ENCODE results near the gene SNTB2.
"Not testable (repeated sequence)": the region's sequence is repeated elsewhere in the genome, so short reads cannot be mapped to it uniquely, and the experiment has no call there.

The SNTB2 gene

GRCh38 chr16:69283851-69284250, 96.9 kb downstream of the SNTB2 start:
- Mint-ChIP-seq H3K4me1 (no peaks in the 10 kb centered on the region), H3K27ac (no peak overlapping the region), H3K9me3 (no peaks in the 10 kb centered on the region), H3K27me3 (no peaks in the 10 kb centered on the region), H3K4me3 (no peak overlapping the region)
- ATAC-seq, result no peak
- no peak for DNase-seq

- no peak for DNase-seq
- H3K27ac Mint-ChIP-seq, result no peak overlapping the region
- ATAC-seq, result no peak
- no peaks in the 10 kb centered on the region for H3K9me3 Mint-ChIP-seq
- H3K4me1 Mint-ChIP-seq, result no peaks in the 10 kb centered on the region
- no peaks in the 10 kb centered on the region for H3K27me3 Mint-ChIP-seq
- no peak overlapping the region for H3K4me3 Mint-ChIP-seq
These were observed 98.3 kb downstream of the SNTB2 start for GRCh38 chr16:69285240-69285639.

GRCh38 chr16:69286941-69287713, 100.2 kb downstream of the SNTB2 start:
- no peak for ATAC-seq

GRCh38 chr16:69291657-69292056, 104.7 kb downstream of the SNTB2 start:
- DNase-seq, H3K4me1 Mint-ChIP-seq, H3K4me3 Mint-ChIP-seq, H3K9me3 Mint-ChIP-seq, H3K27ac Mint-ChIP-seq, H3K27me3 Mint-ChIP-seq, ATAC-seq: not testable (repeated sequence)

More at GRCh38 chr16:69286941-69287713, 100.2 kb downstream of the SNTB2 start:
- peak in 1 of 2 donors; percentile 28 for DNase-seq
- H3K9me3 Mint-ChIP-seq, result no peaks in the 10 kb centered on the region
- no peak overlapping the region for H3K4me3 Mint-ChIP-seq
- no peaks in the 10 kb centered on the region for H3K4me1 Mint-ChIP-seq
- no peaks in the 10 kb centered on the region for H3K27me3 Mint-ChIP-seq
- H3K27ac Mint-ChIP-seq, result no peak overlapping the region

GRCh38 chr16:69293401-69293800, 106.4 kb downstream of the SNTB2 start:
- ATAC-seq, result peak; percentile 60
- H3K4me3 Mint-ChIP-seq, result no peak overlapping the region
- no peaks in the 10 kb centered on the region for H3K9me3 Mint-ChIP-seq
- no peaks in the 10 kb centered on the region for H3K4me1 Mint-ChIP-seq
- no peak overlapping the region for H3K27ac Mint-ChIP-seq
- H3K27me3 Mint-ChIP-seq, result no peaks in the 10 kb centered on the region
- no peak for DNase-seq

GRCh38 chr16:69294051-69294450, 107.1 kb downstream of the SNTB2 start:
- Mint-ChIP-seq H3K4me3 (no peak overlapping the region), H3K27ac (no peak overlapping the region), H3K9me3 (no peaks in the 10 kb centered on the region), H3K4me1 (no peaks in the 10 kb centered on the region), H3K27me3 (no peaks in the 10 kb centered on the region)
- ATAC-seq (no peak), DNase-seq (no peak)

GRCh38 chr16:69296771-69297170, 109.8 kb downstream of the SNTB2 start:
- H3K27me3 Mint-ChIP-seq, H3K4me1 Mint-ChIP-seq, H3K27ac Mint-ChIP-seq, H3K4me3 Mint-ChIP-seq, H3K9me3 Mint-ChIP-seq, DNase-seq, ATAC-seq: not testable (repeated sequence)

- Mint-ChIP-seq H3K4me1 (no peaks in the 10 kb centered on the region), H3K9me3 (no peaks in the 10 kb centered on the region), H3K4me3 (no peak overlapping the region), H3K27ac (no peak overlapping the region), H3K27me3 (no peaks in the 10 kb centered on the region)
- no peak for DNase-seq
- no peak for ATAC-seq
These were observed 111.3 kb downstream of the SNTB2 start for GRCh38 chr16:69298261-69298660.

- H3K27ac Mint-ChIP-seq, result peak overlapping the region in 1 of 2 donors; percentile 77
These were observed 114.2 kb downstream of the SNTB2 start for GRCh38 chr16:69301187-69301586.

GRCh38 chr16:69301861-69302260, 114.9 kb downstream of the SNTB2 start:
- ATAC-seq (no peak), DNase-seq (no peak)
- no peak overlapping the region for H3K27ac Mint-ChIP-seq

More at GRCh38 chr16:69301187-69301586, 114.2 kb downstream of the SNTB2 start:
- H3K4me1 Mint-ChIP-seq, result no peaks in the 10 kb centered on the region
- DNase-seq, result no peak
- no peaks in the 10 kb centered on the region for H3K27me3 Mint-ChIP-seq
- ATAC-seq, result no peak
- no peaks in the 10 kb centered on the region for H3K9me3 Mint-ChIP-seq
- no peak overlapping the region for H3K4me3 Mint-ChIP-seq

GRCh38 chr16:69302301-69302700, 115.3 kb downstream of the SNTB2 start:
- Mint-ChIP-seq H3K27me3 (no peaks in the 10 kb centered on the region), H3K4me1 (no peaks in the 10 kb centered on the region), H3K4me3 (no peak overlapping the region), H3K27ac (no peak overlapping the region), H3K9me3 (no peaks in the 10 kb centered on the region)
- DNase-seq, result no peak
- no peak for ATAC-seq

More at GRCh38 chr16:69301861-69302260, 114.9 kb downstream of the SNTB2 start:
- Mint-ChIP-seq H3K9me3 (no peaks in the 10 kb centered on the region), H3K4me3 (no peak overlapping the region), H3K4me1 (no peaks in the 10 kb centered on the region), H3K27me3 (no peaks in the 10 kb centered on the region)

- Mint-ChIP-seq H3K27ac (no peak overlapping the region), H3K4me1 (peaks cover 7% of the 10 kb centered on the region), H3K9me3 (peaks cover 0 to 5% of the 10 kb centered on the region in 2 donors), H3K4me3 (no peak overlapping the region), H3K27me3 (no peaks in the 10 kb centered on the region)
- DNase-seq, result no peak
- no peak for ATAC-seq
These were observed 119.1 kb downstream of the SNTB2 start for GRCh38 chr16:69306031-69306430.

GRCh38 chr16:69307091-69307490, 120.1 kb downstream of the SNTB2 start:
- Mint-ChIP-seq H3K27ac (no peak overlapping the region), H3K9me3 (peaks cover 0 to 5% of the 10 kb centered on the region in 2 donors), H3K4me3 (no peak overlapping the region), H3K27me3 (no peaks in the 10 kb centered on the region), H3K4me1 (peaks cover 10% of the 10 kb centered on the region)
- ATAC-seq, result no peak
- no peak for DNase-seq

- Mint-ChIP-seq H3K4me3 (no peak overlapping the region), H3K27ac (no peak overlapping the region), H3K4me1 (peaks cover 18% of the 10 kb centered on the region), H3K27me3 (no peaks in the 10 kb centered on the region), H3K9me3 (peaks cover 0 to 5% of the 10 kb centered on the region in 2 donors)
- DNase-seq, result no peak
- ATAC-seq, result no peak
These were observed 120.9 kb downstream of the SNTB2 start for GRCh38 chr16:69307856-69308255.

- Mint-ChIP-seq H3K4me3 (no peak overlapping the region), H3K27ac (no peak overlapping the region), H3K4me1 (peaks cover 32% of the 10 kb centered on the region), H3K27me3 (no peaks in the 10 kb centered on the region), H3K9me3 (peaks cover 0 to 5% of the 10 kb centered on the region in 2 donors)
- DNase-seq (no peak), ATAC-seq (no peak)
These were observed 122.4 kb downstream of the SNTB2 start for GRCh38 chr16:69309316-69309715.

- ATAC-seq (peak; percentile 97), DNase-seq (peak; percentile 99 to 100)
- Mint-ChIP-seq H3K4me3 (peak within 1 kb of the TSS; percentile 98 to 99), H3K27ac (peak within 1 kb of the TSS; percentile 98 to 99), H3K9me3 (peaks cover 0 to 5% of the 10 kb centered on the region in 2 donors), H3K4me1 (peaks cover 37% of the 10 kb centered on the region), H3K27me3 (no peaks in the 10 kb centered on the region)
These were observed 123.9 kb downstream of the SNTB2 start, which contains the start of gene VPS4A for GRCh38 chr16:69310653-69311532. VPS4A (plus strand) TSS chr16:69311350; CDS start chr16:69311512, 162 bp downstream.

Data from stimulated activated naive CD8-positive, alpha-beta T cell treated with anti-CD3 and anti-CD28 coated beads, Interleukin-15, amount 100 ng/mL, for 72 hours (primary cell).